Central memory CD4-positive, alpha-beta T cell (primary cell): ENCODE measurements around the gene TBPL1.
"Not testable (repeated sequence)": the region's sequence is repeated elsewhere in the genome, so short reads cannot be mapped to it uniquely, and the experiment has no call there.

ENCODE experiments used
- DNase-seq: peaks from one replicate; pipeline ENCODE4 v3.0.0; 2022

Gene TBPL1

GRCh38 chr6:133953634-133954415, 801 bp downstream of the TBPL1 start:
- no peak for DNase-seq

GRCh38 chr6:133954657-133955576, 1.9 kb downstream of the TBPL1 start:
- no peak for DNase-seq

- no peak for DNase-seq
Measured at GRCh38 chr6:133955582-133956415, 2.8 kb downstream of the TBPL1 start.

GRCh38 chr6:133956416-133957049, 3.5 kb downstream of the TBPL1 start:
- no peak for DNase-seq

DNA sequence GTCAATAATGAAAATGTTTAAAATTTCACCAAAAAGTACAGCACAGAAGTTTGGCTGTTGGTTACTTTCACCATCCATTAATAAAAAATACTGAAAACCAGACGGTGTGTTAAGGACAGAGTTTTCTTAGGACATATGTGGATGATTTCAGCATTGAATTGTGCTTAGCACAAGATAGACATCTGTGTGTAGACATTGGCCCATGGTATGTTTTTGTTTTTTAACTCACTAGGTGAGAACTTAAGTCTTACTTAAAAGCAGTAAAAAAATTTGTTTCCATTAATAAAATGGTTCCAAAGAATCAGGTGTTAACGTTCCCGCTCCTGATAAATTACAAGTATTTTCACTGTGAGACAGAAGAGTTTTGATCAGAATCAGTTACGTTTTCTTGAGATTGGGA, 4.2 kb downstream of the TBPL1 start:
- no peak for DNase-seq

GRCh38 chr6:133957780-133958242, 4.8 kb downstream of the TBPL1 start:
- no peak for DNase-seq

- DNase-seq = no peak
Measured at GRCh38 chr6:133958791-133959190, 5.8 kb downstream of the TBPL1 start.

GRCh38 chr6:133959667-133960368, 6.8 kb downstream of the TBPL1 start:
- DNase-seq = no peak

- no peak for DNase-seq
Measured at GRCh38 chr6:133961831-133962230, 8.8 kb downstream of the TBPL1 start.

DNA sequence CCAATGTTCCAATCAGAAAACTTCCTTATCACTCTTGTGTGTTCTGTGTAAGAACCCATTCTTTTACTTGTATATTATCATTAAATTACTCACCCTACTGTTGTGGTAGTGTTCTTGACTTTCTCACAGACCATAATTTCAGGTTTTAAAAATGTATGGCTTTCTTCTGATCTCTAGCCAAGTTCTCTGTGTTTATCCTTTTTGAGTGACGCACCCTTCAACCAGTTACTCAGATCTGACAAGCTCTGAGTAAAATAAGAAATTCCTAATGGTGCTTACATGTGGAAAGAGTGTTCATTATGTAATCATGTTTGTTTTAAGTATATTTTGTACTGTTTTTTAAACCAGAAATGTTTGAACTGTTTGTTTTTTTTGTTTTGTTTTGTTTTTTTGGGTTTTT, 11.0 kb downstream of the TBPL1 start:
- DNase-seq = no peak

DNA sequence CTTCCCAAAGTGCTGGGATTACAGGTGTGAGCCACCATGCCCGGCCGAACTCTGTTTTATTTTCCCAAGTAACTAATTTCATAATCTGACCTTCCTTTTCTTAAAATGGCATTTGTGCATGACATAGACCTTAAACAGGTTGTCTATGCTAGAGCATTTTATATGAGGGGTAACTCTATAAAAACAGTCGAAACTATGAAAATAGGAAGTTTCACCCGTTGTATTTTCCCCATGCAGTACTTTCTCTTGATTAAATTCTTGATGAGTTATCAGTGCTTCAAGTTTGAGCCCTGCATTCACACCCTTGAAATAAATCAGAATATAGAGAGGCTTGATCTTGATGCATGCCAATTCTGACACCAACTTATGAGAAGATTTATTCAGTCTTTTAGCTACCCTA, 11.7 kb downstream of the TBPL1 start:
- no peak for DNase-seq

GRCh38 chr6:133965817-133966360, 12.9 kb downstream of the TBPL1 start:
- DNase-seq = no peak

- DNase-seq = no peak
Measured at GRCh38 chr6:133966654-133967329, 13.8 kb downstream of the TBPL1 start.

DNA sequence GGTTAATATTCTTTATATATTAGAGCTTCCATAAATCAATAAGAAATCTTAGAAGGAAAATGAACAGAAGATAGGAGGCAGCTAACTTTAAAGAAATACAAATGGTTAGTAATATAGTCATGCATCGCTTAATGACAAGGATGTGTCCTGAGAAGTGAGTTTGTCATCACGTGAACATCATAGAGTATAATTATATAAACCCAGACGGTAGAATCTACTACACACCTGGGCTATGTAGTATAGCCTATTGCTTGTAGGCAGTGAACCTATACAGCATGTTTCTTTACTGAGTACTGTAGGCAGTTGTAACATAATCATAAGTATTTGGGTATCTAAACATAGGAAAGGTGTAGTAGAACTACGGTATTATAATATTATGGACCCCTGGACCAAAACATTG, 14.3 kb downstream of the TBPL1 start:
- DNase-seq = no peak

DNA sequence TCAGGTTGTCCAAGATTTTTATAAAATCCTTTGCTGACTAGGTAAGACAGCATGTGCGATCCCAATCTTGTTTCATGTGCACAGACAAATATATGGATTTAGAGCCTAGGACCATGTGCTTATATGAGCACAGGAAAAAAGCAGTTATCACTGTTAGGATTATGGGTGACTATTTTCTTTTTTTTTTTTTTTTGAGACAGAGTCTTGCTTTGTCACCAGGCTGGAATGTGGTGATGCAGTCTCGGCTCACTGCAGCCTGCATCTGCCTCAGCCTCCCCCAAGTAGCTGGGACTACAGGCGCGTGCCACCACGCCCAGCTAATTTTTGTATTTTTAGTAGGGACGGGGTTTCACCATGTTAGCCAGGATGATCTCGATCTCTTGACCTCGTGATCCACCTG, 14.8 kb downstream of the TBPL1 start:
- DNase-seq = not testable (repeated sequence)

GRCh38 chr6:133969285-133969920, 16.4 kb downstream of the TBPL1 start:
- DNase-seq = no peak

GRCh38 chr6:133969921-133970295, 16.9 kb downstream of the TBPL1 start:
- DNase-seq = no peak

DNA sequence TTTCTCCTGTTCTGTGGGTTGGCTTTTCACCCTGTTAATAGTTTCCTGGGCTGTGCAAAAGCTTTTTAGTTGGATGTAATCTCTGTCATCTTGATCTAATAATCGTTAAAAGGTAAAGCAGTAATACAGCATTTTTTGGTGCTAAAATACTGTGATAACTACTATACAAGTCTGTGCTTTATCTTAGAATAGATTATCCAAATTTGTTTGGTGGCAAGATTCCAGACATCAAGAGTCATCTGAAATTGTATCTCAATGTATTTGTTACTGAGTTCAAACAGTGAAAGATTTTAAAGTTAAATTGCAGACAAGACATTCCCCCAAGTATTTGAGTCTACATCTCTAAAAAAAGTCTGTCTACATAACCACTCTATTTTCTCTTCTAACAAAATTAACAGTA, 18.8 kb downstream of the TBPL1 start:
- no peak for DNase-seq

DNA sequence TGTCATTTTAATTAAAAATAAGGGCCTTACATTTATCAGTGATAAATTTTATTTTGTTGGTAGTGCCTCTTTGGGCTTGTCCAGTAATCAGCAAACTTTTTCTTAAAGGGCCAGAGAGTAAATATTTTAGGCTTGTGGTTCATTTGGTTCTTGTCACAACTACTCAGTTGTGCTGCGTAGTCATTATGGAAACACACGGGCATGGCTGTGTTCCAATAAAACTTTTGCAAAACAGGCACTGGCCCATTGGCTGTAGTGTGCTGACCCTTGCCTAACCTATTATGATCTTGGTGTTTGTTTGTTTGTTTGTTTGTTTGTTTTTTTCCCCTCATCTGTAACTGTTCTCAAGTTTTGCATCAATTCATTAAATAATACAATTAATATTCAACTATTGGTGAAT, 19.4 kb downstream of the TBPL1 start:
- DNase-seq = no peak
